Activated effector memory CD4-positive, alpha-beta T cell treated with Interleukin-2 at 50 U/mL for 16 hours (primary cell): ENCODE results near the gene DHCR7.

Experiments used
- DNase-seq: peaks from one replicate; pipeline ENCODE4 v3.0.0-alpha.2; 2020

Gene DHCR7

GRCh38 chr11:71406681-71407080 is 41.5 kb downstream of the DHCR7 start:
- no peak for DNase-seq

GRCh38 chr11:71404209-71404608 is 44.0 kb downstream of the DHCR7 start:
- no peak for DNase-seq

- DNase-seq, result no peak
Observed at GRCh38 chr11:71402878-71403277, 45.3 kb downstream of the DHCR7 start.

GRCh38 chr11:71400216-71400615 is 48.0 kb downstream of the DHCR7 start:
- no peak for DNase-seq

GRCh38 chr11:71399341-71399740 is 48.9 kb downstream of the DHCR7 start:
- DNase-seq, result no peak

DNA sequence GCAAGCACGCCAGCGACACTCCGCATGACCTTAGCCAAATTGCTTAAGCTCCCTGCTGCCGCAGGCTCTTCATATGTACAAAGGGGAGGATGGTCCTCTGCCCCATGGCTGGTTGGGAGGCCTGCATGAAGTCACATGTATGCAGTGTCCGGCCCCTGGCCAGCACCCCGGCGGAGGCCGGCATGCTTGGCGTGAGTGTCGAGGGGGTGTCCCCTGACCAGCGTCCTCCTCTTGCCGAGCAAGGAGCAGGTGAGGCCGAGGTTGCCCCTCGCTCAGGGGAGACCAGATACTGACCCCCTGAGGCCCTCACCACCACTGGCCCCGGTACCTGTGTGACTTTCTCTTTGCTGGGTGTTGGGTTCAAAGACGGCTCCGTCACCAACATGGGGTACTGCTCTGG is 50.2 kb downstream of the DHCR7 start:
- no peak for DNase-seq

DNA sequence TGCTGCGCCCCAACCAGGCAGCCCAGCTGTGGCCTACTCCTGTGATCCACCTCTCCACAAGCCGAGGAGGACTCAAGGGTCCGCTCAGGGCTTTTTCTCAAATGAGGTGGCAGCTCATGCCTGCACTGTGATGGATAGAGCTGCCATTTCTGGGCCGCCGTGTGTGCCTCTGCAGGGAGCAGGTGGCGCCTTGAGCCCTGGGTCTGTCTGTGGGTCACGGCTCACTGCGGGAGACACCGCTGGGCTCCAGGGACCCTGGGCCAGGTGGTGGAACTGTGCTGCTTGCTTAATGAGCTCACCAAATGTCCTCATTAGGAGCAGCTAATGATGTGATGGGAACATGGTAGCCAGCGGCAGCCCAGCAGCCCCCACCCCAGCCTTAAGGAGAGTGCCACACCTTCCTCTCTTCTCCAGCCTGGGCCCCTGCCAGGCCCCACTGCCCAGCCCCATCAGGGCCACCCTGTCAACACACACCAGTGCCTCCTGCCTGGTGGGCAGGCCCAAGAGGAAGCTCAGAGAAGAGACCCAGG is 50.8 kb downstream of the DHCR7 start:
- no peak for DNase-seq

- DNase-seq, result no peak
Observed at GRCh38 chr11:71396548-71397123, 51.6 kb downstream of the DHCR7 start.

GRCh38 chr11:71395774-71396173 is 52.4 kb downstream of the DHCR7 start:
- no peak for DNase-seq

DNA sequence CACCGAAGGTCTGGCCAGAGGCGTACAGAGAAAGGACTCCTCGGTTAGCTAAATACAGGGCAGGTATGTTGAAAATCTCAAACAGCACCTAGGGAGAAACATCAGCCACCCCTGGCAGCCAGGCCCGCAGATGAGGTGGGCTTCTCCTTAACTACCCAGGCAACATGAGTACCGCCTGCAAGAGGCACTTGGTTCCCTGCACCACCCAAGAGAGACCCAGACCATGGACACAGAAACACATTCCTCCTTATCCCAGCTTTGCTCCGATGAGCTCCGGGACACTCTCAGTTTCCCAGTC is 53.0 kb downstream of the DHCR7 start:
- no peak for DNase-seq

GRCh38 chr11:71393283-71393682 is 54.9 kb downstream of the DHCR7 start:
- DNase-seq, result no peak

DNA sequence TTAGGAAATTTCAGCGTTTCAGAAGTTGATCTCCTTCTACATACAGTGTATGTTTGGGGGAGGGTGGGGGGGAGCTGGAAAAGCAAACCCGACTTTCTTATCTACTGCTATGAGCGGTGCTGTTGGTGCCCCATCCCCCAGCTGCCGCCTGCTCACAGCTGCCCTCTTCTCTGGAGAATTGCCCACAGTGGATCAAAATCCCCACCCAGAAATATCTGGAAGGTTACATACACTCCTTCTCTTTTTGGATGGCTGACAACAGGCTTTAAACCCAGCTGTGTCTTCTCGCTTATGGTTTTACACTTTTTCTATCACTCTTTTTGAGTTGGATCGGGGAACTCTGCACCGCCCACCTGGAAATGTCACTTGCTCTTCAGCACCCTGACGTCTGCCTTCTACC is 56.4 kb downstream of the DHCR7 start:
- DNase-seq, result no peak

DNA sequence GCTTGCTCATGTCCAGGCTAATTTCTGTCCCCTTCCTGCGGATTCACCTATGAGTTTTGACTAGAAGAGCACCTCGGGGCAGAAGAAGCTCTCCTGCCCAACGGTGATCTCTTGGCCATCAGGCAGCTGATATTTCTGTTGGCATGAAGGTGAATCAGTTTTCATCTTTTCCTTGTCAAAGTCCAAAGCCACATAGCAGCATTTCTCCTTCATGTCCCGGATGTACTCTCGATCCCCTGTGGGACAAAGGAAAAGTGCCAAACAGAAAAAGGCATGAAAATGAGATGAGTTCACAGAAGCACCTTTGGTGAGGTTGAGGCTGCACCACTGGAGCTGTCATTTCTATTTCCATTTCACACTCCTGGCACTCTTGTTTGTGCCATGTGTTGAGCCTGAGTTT is 56.8 kb downstream of the DHCR7 start:
- no peak for DNase-seq

DNA sequence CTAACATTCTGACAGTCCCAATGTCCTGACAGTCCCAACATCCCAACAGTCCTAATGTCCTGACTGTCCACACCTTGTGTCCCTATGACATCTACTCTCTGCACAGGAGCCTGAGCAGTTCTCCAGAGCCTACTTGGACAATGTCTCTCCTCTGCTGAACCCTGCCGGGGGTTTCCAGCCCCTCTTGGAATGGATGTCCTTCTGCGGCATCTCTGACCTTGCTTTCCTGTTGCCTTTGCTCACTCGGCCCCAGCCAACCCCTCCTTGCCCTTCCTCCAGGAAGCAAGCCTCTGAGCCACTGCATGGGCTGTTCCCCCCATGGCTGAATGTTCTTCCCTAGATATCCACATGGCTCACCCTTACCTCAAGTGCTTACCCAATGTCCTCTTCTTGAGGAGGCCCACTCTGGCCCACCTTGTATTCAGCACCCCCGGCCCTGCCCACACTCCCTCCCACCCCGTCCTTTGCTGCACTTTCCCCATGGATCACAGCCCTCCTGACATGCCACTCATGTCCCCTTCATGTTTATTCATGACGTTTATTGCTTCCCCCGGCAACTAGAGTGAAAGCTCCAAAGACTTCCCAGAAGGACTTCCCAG is 59.5 kb downstream of the DHCR7 start:
- DNase-seq, result no peak

DNA sequence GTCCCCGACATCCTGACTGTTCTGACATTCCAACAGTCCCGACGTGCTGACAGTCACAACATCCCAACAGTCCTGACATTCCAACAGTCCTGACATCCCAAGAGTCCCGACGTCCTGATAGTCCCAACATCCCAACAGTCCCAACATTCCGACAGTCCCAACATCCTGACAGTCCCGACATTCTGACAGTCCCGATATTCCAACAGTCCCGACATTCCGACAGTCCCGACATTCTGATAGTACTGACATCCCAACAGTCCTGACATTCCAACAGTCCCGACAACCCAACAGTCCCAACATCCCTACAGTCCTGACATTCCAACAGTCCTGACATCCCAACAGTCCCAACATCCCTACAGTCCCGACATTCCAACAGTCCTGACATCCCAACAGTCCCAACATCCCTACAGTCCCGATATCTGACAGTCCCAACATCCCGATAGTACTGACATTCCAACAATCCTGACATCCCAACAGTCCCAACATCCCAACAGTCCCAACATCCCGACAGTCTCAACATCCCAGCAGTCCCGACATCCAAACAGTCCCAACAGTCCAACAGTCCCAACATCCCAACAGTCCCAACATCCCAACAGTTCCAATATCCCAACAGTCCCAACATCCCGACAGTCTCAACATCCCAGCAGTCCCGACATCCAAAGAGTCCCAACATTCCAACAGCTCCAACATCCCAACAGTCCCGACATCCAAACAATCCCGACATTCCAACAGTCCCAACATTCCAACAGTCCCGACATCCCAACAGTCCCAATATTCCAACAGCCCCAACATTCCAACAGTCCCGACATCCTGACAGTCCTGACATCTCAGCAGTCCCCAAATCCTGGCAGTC is 60.2 kb downstream of the DHCR7 start:
- DNase-seq, result no peak

GRCh38 chr11:71387200-71387599 is 61.0 kb downstream of the DHCR7 start:
- no peak for DNase-seq

- no peak for DNase-seq
Observed at GRCh38 chr11:71386202-71386601, 62.0 kb downstream of the DHCR7 start.

- DNase-seq, result no peak
Observed at GRCh38 chr11:71385091-71385490, 63.1 kb downstream of the DHCR7 start.

- DNase-seq, result no peak
Observed at GRCh38 chr11:71384561-71384960, 63.6 kb downstream of the DHCR7 start.
